Liver (tissue), 9 donors: ENCODE results near the gene KCNJ15. TPM values are rescaled to one million over a fixed set of nuclear protein-coding genes. Genes with fewer than 3 reads are reported as not detected.

ENCODE experiments used
- DNase-seq: peaks from one replicate; pipeline ENCODE4 v3.0.0-alpha.2; 2017; ENCODE audit warnings: low spot score
- H3K27ac ChIP-seq, 2 donors: one replicate each; pipeline ENCODE4 v1.7.0; 2013; ENCODE audit warnings: inconsistent platforms in 2 of 2, low read length in 2 of 2, control low read depth in 1 of 2, low read depth in 1 of 2, mild to moderate bottlenecking in 1 of 2
- H3K27me3 ChIP-seq, 4 donors: one replicate each; pipeline versions ENCODE4 v1.6.1 to v1.7.0; 2013; ENCODE audit warnings: low read length in 3 of 4, inconsistent platforms in 1 of 4, mild to moderate bottlenecking in 1 of 4, moderate library complexity in 1 of 4; ENCODE audit not compliant: control insufficient read depth in 4 of 4, insufficient read depth in 4 of 4
- H3K36me3 ChIP-seq, 4 donors: one replicate each; pipeline versions ENCODE4 v1.6.1 to v1.7.0; 2013; ENCODE audit warnings: low read length in 3 of 4, mild to moderate bottlenecking in 3 of 4, low read depth in 1 of 4, moderate library complexity in 1 of 4; ENCODE audit not compliant: control insufficient read depth in 4 of 4, insufficient read depth in 3 of 4
- H3K4me1 ChIP-seq, 4 donors: one replicate each; pipeline versions ENCODE4 v1.6.1 to v1.7.0; 2013; ENCODE audit warnings: low read length in 3 of 4, mild to moderate bottlenecking in 3 of 4, moderate library complexity in 1 of 4; ENCODE audit not compliant: control insufficient read depth in 4 of 4, insufficient read depth in 4 of 4
- H3K4me3 ChIP-seq, 3 donors: one replicate each; pipeline versions ENCODE4 v1.6.1 to v1.7.0; 2013; ENCODE audit warnings: low read length in 3 of 3, control low read depth in 1 of 3, low read depth in 1 of 3, mild to moderate bottlenecking in 1 of 3
- H3K9ac ChIP-seq, 2 donors: one replicate each; pipeline ENCODE4 v1.7.0; 2013; ENCODE audit warnings: low read length in 2 of 2, mild to moderate bottlenecking in 2 of 2, moderate library complexity in 2 of 2, control low read depth in 1 of 2, low read depth in 1 of 2
- H3K9me3 ChIP-seq, 4 donors: one replicate each; pipeline versions ENCODE4 v1.6.1 to v1.7.0; 2013; ENCODE audit warnings: low read length in 3 of 4; ENCODE audit not compliant: control insufficient read depth in 4 of 4
- ATF3 ChIP-seq: IDR thresholded peaks from 2 replicates; pipeline ENCODE4 v1.6.1; 2016; ENCODE audit warnings: antibody characterized with exemption
- EGR1 ChIP-seq, 2 donors: IDR thresholded peaks; 2 replicates each; pipeline ENCODE4 v1.6.1; 2016 to 2018; ENCODE audit warnings: antibody characterized with exemption in 2 of 2, low read depth in 2 of 2
- FOXA2 ChIP-seq: IDR thresholded peaks from 2 replicates; pipeline ENCODE4 v1.6.1; 2016; ENCODE audit warnings: antibody characterized with exemption
- HNF4A ChIP-seq, 2 donors: conservative IDR thresholded peaks; 2 replicates each; pipeline ENCODE4 v1.6.1; 2016; ENCODE audit warnings: antibody characterized with exemption in 2 of 2, mild to moderate bottlenecking in 2 of 2
- HNF4G ChIP-seq: IDR thresholded peaks from 2 replicates; pipeline ENCODE4 v1.6.1; 2016; ENCODE audit warnings: antibody characterized with exemption
- JUND ChIP-seq, 2 donors: IDR thresholded peaks; 2 replicates each; pipeline ENCODE4 v1.6.1; 2016; ENCODE audit warnings: antibody characterized with exemption in 2 of 2
- NR2F2 ChIP-seq: IDR thresholded peaks from 2 replicates; pipeline ENCODE4 v1.6.1; 2016; ENCODE audit warnings: antibody characterized with exemption
- RAD21 ChIP-seq, 2 donors: IDR thresholded peaks; 2 replicates each; pipeline ENCODE4 v1.6.1; 2016; ENCODE audit warnings: antibody characterized with exemption in 2 of 2, mild to moderate bottlenecking in 2 of 2
- REST ChIP-seq: IDR thresholded peaks from 2 replicates; pipeline ENCODE4 v1.6.1; 2016; ENCODE audit warnings: antibody characterized with exemption, mild to moderate bottlenecking
- RXRA ChIP-seq, 2 donors: IDR thresholded peaks; 2 replicates each; pipeline ENCODE4 v1.6.1; 2017 to 2018; ENCODE audit warnings: antibody characterized with exemption in 2 of 2, mild to moderate bottlenecking in 1 of 2
- SP1 ChIP-seq: IDR thresholded peaks from 2 replicates; pipeline ENCODE4 v1.6.1; 2018; ENCODE audit warnings: antibody characterized with exemption, mild to moderate bottlenecking
- TAF1 ChIP-seq: conservative IDR thresholded peaks from 2 replicates; pipeline ENCODE4 v1.6.1; 2016; ENCODE audit warnings: antibody characterized with exemption, mild to moderate bottlenecking
- YY1 ChIP-seq: IDR thresholded peaks from 2 replicates; pipeline ENCODE4 v1.6.1; 2016; ENCODE audit warnings: antibody characterized with exemption, mild to moderate bottlenecking
- ZBTB33 ChIP-seq: IDR thresholded peaks from 2 replicates; pipeline ENCODE4 v1.6.1; 2016; ENCODE audit warnings: antibody characterized with exemption
- WGBS: extraction: QIAGEN DNeasy Blood & Tissue Kit; methylation state at CpG from one replicate; pipeline ENCODE4 v1.1.7; 2013; 5-methylcytosine and 5-hydroxymethylcytosine counted together
- polyA plus RNA-seq, 2 donors: library from polyadenylated mRNA; stranded (reverse) in 1 of 2; unstranded in 1 of 2; fragments of 200-250 nt in 1 of 2; fragments of >200 nt in 1 of 2; fragmentation: Nextera tagmentation in 1 of 2; extraction: Ambion mirVana in 1 of 2; gene quantifications; one replicate each; pipeline versions ENCODE4 v1.2.1 to v1.2.3, GENCODE V29; 2013 to 2015
- total RNA-seq, 2 donors: library from RNA; depleted of rRNA; stranded (reverse); fragments of >200 nt; gene quantifications; one replicate each; pipeline ENCODE4 v1.2.3, GENCODE V29; 2014
- TF ChIP-seq, protein P1 (sequence below): fragments of 150-350 bp; IDR thresholded peaks from 2 replicates; pipeline ENCODE4 v1.5.1; 2017; ENCODE audit warnings: improper control_type of control experiment, low read depth, low read length; ENCODE audit not compliant: missing input control
- donor health status: healthy.
- donor health status: healthy.
- donor health status: healthy.
- donor health status: healthy.
- donor health status: healthy.

Gene KCNJ15
- total and polyA plus RNA-seq, 4 donors: 0.61 to 4.8 (median 2.2) TPM

DNA sequence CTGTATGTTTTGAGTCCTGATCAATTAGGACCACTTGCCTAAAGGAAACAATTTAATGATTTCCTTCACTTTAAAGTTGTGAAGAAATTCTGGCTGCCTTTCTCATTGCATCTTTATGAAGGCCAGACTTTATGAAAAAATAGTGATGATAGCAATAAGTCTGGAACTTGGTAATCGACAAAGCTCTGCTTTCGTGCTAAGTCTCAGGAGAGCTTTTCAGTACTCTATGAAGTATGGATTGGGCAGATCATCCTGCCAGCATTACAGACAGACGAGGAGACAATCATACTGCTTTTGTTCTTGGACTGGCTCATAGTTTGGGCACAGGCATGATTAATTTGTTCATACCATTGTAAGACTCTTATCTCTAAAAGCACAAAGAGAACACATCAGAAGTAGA lies 45.5 kb upstream of the KCNJ15 start:
- Histone ChIP-seq H3K27me3 (peaks cover 0 to 6% (median 2%) of the 10 kb centered on the region in 4 donors), H3K36me3 (no peaks in the 10 kb centered on the region), H3K4me3 (no peak overlapping the region), H3K27ac (no peak overlapping the region), H3K9me3 (peaks cover 0 to 4% (median 2%) of the 10 kb centered on the region in 4 donors), H3K9ac (no peak overlapping the region), H3K4me1 (no peaks in the 10 kb centered on the region)
- 73% methylated on average over 3 of the region's 3 CpGs for WGBS
- TF ChIP-seq RAD21 (IDR thresholded peaks at IDR 0.05): no peak
- TF ChIP-seq YY1: no peak
- TF ChIP-seq JUND (IDR thresholded peaks at IDR 0.05): no peak
- TF ChIP-seq RXRA (IDR thresholded peaks at IDR 0.05): no peak
- TF ChIP-seq TAF1: no peak
- no peak for TF ChIP-seq SP1
- TF ChIP-seq HNF4G: no peak
- TF ChIP-seq HNF4A (conservative IDR thresholded peaks at IDR 0.05): no peak
- TF ChIP-seq, protein P1, sequence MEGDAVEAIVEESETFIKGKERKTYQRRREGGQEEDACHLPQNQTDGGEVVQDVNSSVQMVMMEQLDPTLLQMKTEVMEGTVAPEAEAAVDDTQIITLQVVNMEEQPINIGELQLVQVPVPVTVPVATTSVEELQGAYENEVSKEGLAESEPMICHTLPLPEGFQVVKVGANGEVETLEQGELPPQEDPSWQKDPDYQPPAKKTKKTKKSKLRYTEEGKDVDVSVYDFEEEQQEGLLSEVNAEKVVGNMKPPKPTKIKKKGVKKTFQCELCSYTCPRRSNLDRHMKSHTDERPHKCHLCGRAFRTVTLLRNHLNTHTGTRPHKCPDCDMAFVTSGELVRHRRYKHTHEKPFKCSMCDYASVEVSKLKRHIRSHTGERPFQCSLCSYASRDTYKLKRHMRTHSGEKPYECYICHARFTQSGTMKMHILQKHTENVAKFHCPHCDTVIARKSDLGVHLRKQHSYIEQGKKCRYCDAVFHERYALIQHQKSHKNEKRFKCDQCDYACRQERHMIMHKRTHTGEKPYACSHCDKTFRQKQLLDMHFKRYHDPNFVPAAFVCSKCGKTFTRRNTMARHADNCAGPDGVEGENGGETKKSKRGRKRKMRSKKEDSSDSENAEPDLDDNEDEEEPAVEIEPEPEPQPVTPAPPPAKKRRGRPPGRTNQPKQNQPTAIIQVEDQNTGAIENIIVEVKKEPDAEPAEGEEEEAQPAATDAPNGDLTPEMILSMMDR: no peak
- TF ChIP-seq NR2F2: no peak
- no peak for TF ChIP-seq FOXA2
- TF ChIP-seq REST: no peak
- TF ChIP-seq ATF3: no peak
- no peak for TF ChIP-seq EGR1 (IDR thresholded peaks at IDR 0.05; ENCODE audit: low read depth in 2 of 2)
- TF ChIP-seq ZBTB33: no peak
- DNase-seq: no peak

GRCh38 chr21:38212706-38213105 lies 44.1 kb upstream of the KCNJ15 start:
- no peak for TF ChIP-seq REST
- TF ChIP-seq JUND (IDR thresholded peaks at IDR 0.05): no peak
- DNase-seq: no peak
- Histone ChIP-seq H3K4me3 (no peak overlapping the region), H3K9ac (no peak overlapping the region), H3K36me3 (no peaks in the 10 kb centered on the region), H3K27me3 (peaks cover 0 to 6% (median 0%) of the 10 kb centered on the region in 4 donors), H3K4me1 (no peaks in the 10 kb centered on the region), H3K9me3 (peaks cover 0 to 4% (median 2%) of the 10 kb centered on the region in 4 donors), H3K27ac (no peak overlapping the region)
- WGBS: 76% methylated on average over 6 of the region's 6 CpGs
